RWPE1 (cell line): ENCODE results near the gene PARD6G.

ENCODE experiments used
- CTCF ChIA-PET: fragments of 350-600 bp; sonication (Branson Sonifier 250); formaldehyde crosslinking; extraction: SDS; loops from one replicate; lab custom pipeline; 2021; lab: Yijun Ruan, JAX
- POLR2A ChIA-PET: fragments of 400-600 bp; formaldehyde crosslinking; extraction: SDS; loops from one replicate; lab custom pipeline; 2020; ENCODE audit warnings: antibody characterized with exemption; ENCODE audit not compliant: low non-redundant PET; lab: Yijun Ruan, JAX
- DNase-seq: peaks from one replicate; pipeline ENCODE4 v3.0.0; 2012; ENCODE audit warnings: low spot score
- H3K27ac ChIP-seq: fragments of 450-650 bp; 2 replicates; pipeline ENCODE4 v1.5.1; 2017
- CTCF ChIP-seq: fragments of 450-650 bp; conservative IDR thresholded peaks from 2 replicates; pipeline ENCODE4 v1.5.1; 2017; ENCODE audit warnings: low read depth, mild to moderate bottlenecking

The PARD6G gene

DNA sequence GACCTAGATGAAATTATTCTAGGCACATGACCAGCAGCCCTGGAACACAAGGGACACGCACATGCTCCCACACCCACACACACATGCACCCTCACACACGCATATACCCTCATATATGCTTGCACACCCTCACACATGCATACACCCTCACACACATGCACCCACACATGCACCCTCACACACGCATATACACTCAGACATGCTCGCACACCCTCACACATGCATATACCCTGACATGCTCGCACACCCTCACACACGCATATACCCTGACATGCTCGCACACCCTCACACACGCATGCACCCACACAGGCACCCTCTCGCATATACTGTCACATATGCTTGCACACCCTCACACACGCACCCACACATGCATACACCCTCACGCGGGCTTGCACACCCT, 61.8 kb downstream of the PARD6G start:
- CTCF ChIA-PET, result no interaction called here
- TF ChIP-seq CTCF, result no peak
- POLR2A ChIA-PET, result no interaction called here
- DNase-seq, result no peak
- no peak overlapping the region for H3K27ac ChIP-seq

- ChIA-PET POLR2A (no interaction called here), CTCF (interaction anchor here (0.6 kb wide), 1 partner anchor 76 kb away, joined by 4 read pairs; no protein-coding TSS in a partner anchor)
- DNase-seq, result no peak
- no peak for TF ChIP-seq CTCF
- H3K27ac ChIP-seq, result no peak overlapping the region
Measured at GRCh38 chr18:80184243-80184772, 63.0 kb downstream of the PARD6G start.

DNA sequence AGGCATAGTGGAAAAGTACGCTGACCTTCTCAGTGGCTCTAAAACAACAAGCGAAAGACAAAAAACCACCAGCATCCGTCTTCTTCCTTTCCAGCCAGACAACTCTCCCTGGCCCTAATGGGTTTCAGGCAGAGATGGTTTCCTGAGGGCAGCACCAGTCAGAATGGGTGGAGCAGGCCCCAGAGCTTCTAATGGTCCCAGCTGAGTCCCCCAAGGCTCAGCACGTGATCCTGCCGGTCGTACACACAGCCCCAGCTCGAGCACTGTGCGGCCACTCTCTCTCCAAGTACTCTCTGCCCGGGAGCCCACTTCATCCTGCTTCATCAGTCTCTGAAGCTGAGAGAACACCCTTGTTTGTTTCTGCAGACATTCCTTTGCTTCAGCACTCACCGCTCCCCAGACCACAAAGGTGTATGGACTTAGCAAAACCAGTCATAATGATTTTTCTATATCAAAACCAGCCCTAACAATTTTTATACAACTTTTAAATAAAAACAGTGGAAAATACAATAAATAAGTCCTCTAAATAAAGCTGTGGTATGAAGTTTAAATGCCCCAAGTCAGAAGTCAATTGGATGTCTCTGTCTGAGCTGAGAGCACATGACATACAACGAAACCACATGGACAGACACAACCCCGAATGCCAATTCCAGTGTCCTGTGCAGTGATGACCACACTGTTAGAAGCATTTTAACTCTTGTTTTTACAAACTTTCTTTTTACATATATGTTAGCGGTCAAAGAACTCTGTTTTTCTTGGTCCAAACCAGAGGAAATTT, 63.9 kb downstream of the PARD6G start:
- H3K27ac ChIP-seq, result peak overlapping the region; percentile 21; the same call in 1 of the 2 replicates
- DNase-seq, result no peak
- TF ChIP-seq CTCF, result no peak
- ChIA-PET POLR2A (no interaction called here), CTCF (interaction anchor here (0.6 kb wide), 1 partner anchor 77 kb away, joined by 4 read pairs; no protein-coding TSS in a partner anchor)

- H3K27ac ChIP-seq, result peak overlapping the region; percentile 21; the same call in 1 of the 2 replicates
- DNase-seq, result no peak
- POLR2A ChIA-PET, result no interaction called here
- CTCF ChIA-PET, result no interaction called here
- TF ChIP-seq CTCF, result no peak
Measured at GRCh38 chr18:80182855-80183254, 64.5 kb downstream of the PARD6G start.

- H3K27ac ChIP-seq, result peak overlapping the region; percentile 91
- no peak for TF ChIP-seq CTCF
- DNase-seq, result no peak
- ChIA-PET CTCF (interaction anchor here (0.5 kb wide), 1 partner anchor 9 kb away, joined by 3 read pairs; no protein-coding TSS in a partner anchor), POLR2A (no interaction called here)
Measured at GRCh38 chr18:80181642-80182461, 65.5 kb downstream of the PARD6G start.
